ENCODE data around the gene STAT2. TPM values are rescaled to one million over a fixed set of nuclear protein-coding genes. Genes with fewer than 3 reads are reported as not detected.

The STAT2 gene
- total and polyA plus RNA-seq, 9 of the 15 experiments (the other 6 are each of a cell fraction or from before 2014, with no cell fraction given) = 15.5 to 46.9 (median 40.1) TPM

DNA sequence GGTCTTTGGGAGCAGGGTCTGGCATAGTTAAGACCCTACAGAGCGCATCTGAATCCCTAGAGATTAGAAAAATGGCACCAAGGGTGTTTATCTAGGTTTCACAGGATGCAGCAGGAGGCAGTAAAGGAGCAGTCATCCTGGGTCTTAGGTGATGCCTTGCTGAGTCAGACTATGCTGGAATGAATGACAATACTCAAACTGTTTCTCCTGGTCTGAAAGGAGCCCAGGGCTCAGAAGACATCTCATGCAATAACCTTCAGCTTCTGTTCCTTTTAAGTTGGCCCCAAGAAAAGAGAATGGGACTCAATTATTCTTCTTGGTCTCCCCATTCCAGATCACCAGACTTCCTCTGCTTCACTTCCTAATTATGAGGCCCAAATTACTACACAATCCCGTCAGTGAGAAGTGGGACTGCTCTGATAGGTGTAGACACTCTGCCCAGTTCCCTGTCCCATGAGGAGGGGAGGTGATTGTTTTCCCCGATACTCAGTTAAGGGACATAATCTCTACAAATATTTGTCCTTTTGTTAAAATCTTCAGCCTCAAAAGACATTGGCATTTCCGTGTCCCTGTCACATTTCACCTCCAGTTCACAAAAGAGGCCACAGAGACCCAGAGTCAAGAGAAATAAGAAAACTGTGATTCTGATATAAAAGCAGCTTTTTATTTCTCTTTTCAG, 17.5 kb upstream of the STAT2 start (continued):
- TF ChIP-seq CEBPZ (IDR thresholded peaks at IDR 0.05; ENCODE audit: borderline replicate concordance, low read depth, low read length) (no peak), TEAD4 (IDR thresholded peaks at IDR 0.05; ENCODE audit: low read length) (peak; percentile 83), TEAD4 (CRISPR knock-in tag; IDR thresholded peaks at IDR 0.05; ENCODE audit: borderline replicate concordance) (no peak), CCAR2 (IDR thresholded peaks at IDR 0.05; ENCODE audit: low read depth, low read length) (no peak), KLF1 (tag; IDR thresholded peaks at IDR 0.05) (no peak), ATF4 (CRISPR knock-in tag; IDR thresholded peaks at IDR 0.05) (no peak), ZNF551 (CRISPR knock-in tag; IDR thresholded peaks at IDR 0.05) (no peak), HMG20A (CRISPR knock-in tag; conservative IDR thresholded peaks at IDR 0.05) (no peak), ZNF507 (tag; conservative IDR thresholded peaks at IDR 0.05) (no peak), CEBPB (tag; IDR thresholded peaks at IDR 0.05) (no peak), MBD2 (IDR thresholded peaks at IDR 0.05; ENCODE audit: borderline replicate concordance, low read depth) (no peak), CHD7 (IDR thresholded peaks at IDR 0.05; ENCODE audit: low read depth, low read length) (no peak), GABPB2 (CRISPR knock-in tag; conservative IDR thresholded peaks at IDR 0.05) (no peak)

Data from K562 (cell line).